Measurements from ENCODE around the gene SLC22A3.
"Not testable (repeated sequence)": the region's sequence is repeated elsewhere in the genome, so short reads cannot be mapped to it uniquely, and the experiment has no call there.

Gene SLC22A3, protein sequence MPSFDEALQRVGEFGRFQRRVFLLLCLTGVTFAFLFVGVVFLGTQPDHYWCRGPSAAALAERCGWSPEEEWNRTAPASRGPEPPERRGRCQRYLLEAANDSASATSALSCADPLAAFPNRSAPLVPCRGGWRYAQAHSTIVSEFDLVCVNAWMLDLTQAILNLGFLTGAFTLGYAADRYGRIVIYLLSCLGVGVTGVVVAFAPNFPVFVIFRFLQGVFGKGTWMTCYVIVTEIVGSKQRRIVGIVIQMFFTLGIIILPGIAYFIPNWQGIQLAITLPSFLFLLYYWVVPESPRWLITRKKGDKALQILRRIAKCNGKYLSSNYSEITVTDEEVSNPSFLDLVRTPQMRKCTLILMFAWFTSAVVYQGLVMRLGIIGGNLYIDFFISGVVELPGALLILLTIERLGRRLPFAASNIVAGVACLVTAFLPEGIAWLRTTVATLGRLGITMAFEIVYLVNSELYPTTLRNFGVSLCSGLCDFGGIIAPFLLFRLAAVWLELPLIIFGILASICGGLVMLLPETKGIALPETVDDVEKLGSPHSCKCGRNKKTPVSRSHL

DNA sequence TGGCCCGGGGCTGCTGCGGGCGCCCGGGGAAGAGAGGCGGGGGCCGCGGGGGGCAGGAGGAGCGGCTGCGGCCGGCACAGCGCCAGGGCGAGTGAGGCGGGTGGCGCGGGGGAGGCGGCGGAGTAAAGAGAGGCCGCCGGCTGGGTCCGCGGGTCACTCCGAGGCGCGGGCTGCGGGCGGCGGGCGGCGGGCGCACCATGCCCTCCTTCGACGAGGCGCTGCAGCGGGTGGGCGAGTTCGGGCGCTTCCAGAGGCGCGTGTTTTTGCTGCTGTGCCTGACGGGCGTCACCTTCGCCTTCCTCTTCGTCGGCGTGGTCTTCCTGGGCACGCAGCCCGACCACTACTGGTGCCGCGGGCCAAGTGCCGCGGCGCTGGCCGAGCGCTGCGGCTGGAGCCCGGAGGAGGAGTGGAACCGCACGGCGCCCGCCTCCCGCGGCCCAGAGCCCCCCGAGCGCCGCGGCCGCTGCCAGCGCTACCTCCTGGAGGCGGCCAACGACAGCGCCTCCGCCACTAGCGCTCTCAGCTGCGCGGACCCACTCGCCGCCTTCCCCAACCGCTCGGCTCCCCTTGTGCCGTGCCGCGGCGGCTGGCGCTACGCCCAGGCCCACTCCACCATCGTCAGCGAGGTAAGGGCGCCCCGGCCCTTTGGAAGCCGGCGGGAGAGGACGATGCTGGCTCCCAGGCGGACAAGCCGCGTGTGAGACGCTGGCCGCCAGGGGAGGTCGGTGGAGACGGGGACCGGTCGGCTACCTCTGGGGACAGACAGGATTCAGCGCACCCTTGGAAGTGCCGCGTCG is at the start of gene SLC22A3:
TSS of gene SLC22A3 (plus strand) at position 156 of the 797 bp plus-strand sequence. CDS start at position 198, 42 bp downstream.
- no peak for DNase-seq (ENCODE audit: low read depth in 4 of 4, low spot score in 1 of 4)

DNA sequence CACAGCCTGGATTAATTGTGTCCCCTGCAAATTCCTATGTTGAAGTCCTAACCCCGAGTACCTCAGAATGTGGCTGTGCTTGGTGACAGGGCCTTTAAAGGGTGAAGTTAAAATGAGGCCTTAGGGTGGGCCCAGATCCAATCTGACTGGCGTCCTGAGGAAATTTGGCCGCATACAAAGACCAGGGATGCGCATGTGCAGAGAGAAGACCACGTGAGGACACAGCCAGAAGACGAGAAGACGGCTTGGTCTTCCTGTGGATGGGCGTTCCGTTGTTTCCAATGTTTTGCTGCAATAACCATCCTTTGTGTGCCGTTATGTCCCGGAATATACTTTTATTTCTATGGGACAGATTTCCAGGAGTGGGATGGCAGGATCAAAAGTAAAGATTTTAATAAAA is 48.6 kb upstream of the SLC22A3 start:
- DNase-seq (ENCODE audit: low read depth in 4 of 4, low spot score in 1 of 4) = no peak

DNA sequence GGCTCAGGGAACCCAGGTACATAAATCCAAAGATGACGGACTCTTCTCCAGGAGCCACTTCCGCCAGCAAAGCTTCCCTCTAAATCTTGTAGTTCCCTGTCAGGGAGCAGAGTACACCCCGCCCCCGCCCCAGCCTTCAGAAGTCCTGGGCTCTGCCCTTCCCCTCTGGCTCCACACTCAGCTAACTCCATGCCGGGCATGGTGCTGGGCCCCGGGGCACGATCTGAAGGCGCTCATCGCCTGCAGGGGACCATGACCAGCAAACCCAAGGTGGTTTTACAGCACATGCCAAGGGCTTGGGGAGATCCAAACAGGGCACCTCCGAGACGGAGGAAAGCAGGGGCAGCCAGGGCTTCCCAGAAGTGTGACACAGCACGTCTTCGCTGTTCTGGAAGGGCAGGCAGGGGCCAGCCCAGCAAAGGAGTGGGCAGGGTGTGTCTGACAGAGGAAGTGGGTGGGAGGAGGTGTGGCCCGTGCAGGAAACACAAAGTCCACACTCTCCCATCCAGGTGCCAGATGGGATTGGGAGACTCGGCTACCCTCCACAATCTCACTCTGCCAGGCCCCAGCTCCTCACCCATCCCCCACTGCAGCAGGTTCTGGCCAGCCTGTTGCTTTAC is 48.0 kb upstream of the SLC22A3 start:
- DNase-seq (ENCODE audit: low read depth in 4 of 4, low spot score in 1 of 4) = no peak

DNA sequence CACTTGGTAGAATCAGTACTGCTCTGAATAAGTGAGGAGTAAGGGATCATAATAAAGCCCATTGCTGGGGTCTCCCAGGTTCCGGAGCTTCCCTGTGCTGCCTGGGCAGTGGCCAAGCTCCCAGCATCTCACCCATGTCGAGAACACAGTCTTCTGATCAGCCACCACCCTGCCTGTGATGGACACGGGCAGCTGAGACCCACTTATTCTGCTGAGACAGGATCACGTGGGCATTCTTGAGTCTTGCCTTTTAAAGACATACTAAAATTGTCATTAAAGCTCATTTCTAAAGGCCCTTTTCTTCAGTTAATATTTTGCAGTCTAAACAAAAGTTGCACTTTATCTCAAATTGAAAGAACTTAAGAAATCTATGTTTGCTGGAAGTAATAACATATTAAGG is 46.8 kb upstream of the SLC22A3 start:
- DNase-seq (ENCODE audit: low read depth in 4 of 4, low spot score in 1 of 4) = no peak

DNA sequence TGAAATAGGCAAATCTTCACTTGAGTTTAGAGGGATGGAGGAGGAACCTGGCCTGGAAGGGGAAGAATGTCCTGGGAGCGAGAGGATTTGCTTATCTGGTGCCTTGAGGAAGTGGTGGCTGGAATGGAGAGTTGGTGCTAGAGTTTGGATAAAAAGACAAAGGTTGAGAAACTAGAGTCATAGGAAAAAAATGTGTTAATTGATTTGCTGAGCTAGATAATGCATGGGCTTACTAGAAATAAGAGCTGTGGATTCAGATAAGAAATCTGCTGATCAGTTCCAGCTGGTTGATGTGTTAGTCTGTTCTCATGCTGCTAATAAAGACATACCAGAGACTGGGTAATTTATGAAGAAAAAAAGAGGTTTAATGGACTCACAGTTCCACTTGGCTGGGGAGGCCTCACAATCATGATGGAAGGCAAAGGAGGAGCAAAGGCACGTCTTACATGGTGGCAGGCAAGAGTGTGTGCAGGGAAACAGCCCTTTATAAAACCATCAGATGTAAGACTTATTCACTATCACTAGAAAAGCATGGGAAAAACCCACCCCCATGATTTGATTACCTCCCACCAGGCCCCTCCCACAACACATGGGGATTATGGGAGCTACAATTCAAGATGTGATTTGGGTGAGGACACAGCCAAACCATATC is 45.6 kb upstream of the SLC22A3 start:
- DNase-seq (ENCODE audit: low read depth in 4 of 4, low spot score in 1 of 4) = not testable (repeated sequence)

DNA sequence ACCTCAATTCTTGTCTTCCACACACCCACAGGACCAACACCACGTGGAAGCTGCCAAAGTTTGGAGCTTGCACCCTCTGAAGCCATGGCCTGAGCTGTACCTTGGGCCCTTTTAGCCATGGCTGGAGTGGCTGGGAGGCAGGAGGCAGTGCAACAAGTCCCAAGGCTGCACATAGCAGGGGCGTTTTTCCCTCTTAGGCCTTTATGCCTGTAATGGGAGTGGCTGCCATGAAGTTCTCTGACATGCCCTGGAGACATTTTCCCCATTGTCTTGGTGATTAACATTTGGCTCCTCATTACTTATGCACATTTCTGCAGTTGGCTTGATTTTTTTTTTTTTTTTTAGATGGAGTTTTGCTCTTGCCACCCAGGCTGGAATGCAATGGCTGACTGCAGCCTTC is 44.4 kb upstream of the SLC22A3 start:
- no peak for DNase-seq (ENCODE audit: low read depth in 4 of 4, low spot score in 1 of 4)

DNA sequence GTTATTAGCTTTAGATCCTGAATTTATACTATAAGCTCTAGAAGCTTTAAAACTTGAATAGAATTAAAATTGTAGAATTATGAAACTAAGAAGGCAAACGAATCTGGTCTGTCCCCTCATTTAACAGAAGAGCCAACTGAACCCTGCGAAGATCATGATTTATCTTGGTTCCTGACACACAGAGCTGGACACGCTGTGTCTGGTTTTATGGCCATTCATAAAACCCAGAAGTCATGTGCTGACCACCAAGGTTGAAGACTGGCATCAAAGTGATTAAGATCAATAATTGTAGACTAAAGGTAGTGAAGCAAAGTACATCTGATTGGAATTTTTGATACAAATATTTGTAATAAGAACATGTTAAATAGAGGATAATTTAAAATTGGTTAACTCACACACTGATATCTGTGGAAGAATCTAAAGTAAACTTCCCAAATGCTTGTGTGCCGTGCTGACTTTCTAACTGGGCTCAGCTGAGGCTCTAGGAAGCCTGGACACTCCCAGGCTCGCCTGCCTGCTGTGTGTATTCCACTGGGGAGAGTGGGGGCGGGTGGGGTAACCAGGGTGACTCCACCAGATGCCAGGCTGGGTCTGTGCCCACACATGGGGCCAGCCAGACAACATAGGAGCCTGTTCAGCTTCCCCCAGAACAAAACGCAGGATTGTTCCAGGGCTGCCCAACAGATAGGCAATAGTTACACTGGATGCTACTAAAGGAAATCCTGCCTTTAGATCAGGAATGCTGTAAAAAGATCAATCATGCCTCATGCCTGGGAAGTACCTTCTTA is 42.1 kb upstream of the SLC22A3 start:
- DNase-seq (ENCODE audit: low read depth in 4 of 4, low spot score in 1 of 4) = no peak

DNA sequence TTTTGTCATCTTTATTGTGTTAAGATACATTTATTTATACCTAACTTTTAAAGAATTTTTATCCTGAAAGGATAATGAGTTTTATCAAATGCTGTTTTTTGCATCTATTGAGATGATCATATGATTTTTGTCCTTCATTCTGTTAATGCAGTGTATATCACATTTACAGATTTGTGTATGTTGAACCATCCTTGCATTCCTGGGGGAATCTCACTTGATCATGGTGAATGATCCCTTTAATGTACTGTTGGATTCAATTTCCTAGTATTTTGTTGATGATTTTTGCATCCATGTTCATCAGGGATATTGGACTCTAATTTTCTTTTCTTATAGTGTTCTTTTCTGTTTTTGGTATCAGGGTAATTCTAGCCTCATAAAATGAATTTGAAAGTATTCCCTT is 38.5 kb upstream of the SLC22A3 start:
- DNase-seq (ENCODE audit: low read depth in 4 of 4, low spot score in 1 of 4) = no peak

DNA sequence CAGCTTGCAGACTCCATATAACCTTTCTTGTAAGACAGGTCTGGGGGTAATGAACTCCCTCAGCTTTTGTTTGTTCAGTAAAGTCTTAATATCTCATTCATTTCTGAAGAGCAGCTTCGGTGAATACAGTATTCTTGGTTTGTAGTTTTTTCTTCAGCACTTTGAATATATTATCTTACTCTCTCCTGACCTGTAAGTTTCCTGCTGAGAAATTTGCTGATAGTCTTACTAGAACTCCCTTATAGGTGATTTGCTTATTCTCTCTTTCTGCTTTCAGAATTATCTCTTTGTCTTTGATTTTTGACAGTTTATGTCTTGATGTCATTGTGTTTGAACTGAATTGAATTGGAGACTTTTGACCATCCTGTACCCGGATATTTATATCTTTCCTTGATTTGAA is 35.3 kb upstream of the SLC22A3 start:
- DNase-seq (ENCODE audit: low read depth in 4 of 4, low spot score in 1 of 4) = no peak

DNA sequence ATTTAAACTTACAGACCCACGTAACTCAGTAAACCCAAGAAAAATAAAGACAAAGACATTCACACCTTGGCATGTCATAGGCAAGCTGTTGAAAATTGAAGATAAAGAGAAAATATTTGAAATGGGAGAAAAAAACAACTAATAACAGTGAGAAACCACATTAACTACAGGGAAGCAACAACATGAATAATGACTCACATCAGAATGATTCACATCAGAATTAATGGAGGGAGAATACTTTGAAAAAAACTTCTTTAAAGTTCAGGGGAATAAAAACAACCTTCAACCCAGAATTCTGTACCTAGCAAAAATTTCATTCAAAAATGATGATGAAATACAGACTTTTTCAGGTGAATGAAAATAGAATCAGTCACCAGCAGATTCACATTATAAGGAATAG is 32.9 kb upstream of the SLC22A3 start:
- no peak for DNase-seq (ENCODE audit: low read depth in 4 of 4, low spot score in 1 of 4)

DNA sequence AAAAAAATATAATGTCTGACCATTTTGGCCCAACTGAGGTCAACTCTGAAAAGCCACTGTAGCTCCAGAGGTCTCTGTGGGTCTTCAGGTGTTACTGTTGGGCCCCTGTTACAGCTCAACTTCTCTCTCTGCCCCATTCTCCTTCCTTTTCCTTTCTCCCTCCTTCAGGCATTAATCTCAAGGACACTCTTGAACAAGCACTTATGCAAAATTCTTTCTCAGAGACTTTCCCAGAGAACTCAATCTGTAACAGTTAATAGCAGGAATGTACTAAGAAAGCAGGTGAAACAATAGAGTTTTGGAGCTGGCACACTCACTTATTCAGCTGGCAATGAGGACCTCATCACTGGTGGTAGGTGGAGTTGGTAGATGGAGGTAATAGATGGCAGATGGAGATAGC is 31.9 kb upstream of the SLC22A3 start:
- DNase-seq (ENCODE audit: low read depth in 4 of 4, low spot score in 1 of 4) = no peak

DNA sequence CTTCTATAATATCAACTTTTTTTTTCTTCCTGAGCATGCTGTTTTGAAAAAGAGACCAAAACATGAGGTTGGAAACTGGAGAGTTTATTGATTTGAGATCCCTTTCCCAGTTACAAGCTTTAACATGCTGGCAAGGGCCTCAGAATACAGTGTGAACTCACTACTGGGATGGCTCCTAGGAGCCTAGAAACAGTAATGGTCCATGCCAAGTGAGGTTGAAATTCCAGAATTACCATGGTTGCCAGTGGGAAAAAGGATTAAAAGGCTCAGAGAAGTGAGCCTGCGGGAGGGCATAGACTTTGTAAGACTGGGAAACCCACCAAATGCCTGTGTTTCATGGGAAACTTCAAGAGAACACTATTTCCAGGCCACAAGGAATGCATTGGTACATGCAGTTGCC is 28.9 kb upstream of the SLC22A3 start:
- no peak for DNase-seq (ENCODE audit: low read depth in 4 of 4, low spot score in 1 of 4)

DNA sequence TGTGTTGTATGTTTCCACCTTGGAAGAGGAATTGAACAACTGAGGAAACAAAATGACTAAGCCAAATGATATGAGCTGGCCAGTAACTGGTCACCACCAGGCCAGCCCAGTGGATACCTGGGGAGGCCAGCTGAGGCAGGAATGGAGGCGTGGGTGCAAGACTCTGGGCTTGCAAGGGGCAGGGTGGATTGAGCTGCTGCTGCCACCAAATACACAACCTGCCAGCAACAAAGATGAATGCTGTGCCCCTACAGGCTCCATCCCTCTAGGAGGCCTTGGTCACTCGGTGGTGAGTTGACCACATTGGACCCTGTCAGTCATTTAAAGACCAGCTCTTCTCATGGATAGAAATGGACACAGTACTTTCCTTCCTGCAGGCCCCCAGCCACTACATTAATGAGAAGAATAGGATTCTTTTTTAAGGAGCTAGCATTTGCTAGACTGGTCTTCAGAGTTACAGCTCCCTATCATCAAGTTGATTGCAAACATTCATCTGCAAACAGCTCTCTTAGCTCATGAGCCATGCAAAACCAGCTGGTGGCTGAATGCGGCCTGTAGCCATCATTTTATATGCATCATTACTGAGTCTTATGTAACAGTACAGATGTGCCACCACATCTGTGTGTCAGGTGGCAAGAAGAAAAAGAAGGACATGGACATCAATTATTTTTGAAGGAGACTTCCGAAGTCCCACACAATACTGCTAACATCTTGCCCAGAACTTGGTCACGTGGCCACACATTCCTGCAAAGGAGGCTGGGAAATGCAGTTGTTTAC is 26.3 kb upstream of the SLC22A3 start:
- DNase-seq (ENCODE audit: low read depth in 4 of 4, low spot score in 1 of 4) = no peak

DNA sequence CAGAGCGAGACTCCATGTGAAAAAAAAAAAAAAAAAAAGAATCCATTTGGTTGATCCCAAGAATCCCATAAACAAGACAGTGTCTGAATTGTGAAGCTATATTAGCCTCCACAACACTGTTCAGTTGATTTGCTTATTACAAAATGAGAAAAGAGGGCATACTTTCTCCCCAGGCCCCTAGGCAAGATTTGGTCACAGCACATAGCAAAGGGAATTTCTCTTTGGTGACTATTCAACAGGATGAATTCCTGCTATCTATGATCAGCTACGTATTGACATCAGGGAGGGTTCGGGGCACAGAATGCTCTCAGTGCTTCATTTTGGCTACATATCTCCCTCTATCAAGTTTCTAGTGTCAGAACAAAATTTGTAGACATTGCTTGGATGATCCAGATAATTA is 20.2 kb upstream of the SLC22A3 start:
- no peak for DNase-seq (ENCODE audit: low read depth in 4 of 4, low spot score in 1 of 4)

DNA sequence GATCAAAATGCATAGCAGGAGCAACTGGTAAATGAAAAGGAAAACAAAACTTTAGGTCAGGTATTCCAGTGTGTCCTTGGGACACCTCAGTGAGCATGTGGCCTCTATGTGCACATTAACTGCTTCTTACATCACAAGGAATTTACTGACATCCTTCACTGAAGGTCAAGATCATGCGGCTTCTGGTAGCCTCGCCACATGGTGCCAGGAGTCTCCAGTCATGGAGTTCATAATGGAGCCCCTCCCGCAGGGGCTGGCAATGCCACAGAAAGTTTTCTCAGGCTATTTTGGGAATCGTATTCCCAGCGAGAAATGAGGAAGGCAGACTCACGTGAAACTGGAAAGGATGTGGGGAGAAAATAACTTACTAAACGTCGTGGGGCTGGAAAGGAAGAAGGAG is 19.7 kb upstream of the SLC22A3 start:
- DNase-seq (ENCODE audit: low read depth in 4 of 4, low spot score in 1 of 4) = no peak

DNA sequence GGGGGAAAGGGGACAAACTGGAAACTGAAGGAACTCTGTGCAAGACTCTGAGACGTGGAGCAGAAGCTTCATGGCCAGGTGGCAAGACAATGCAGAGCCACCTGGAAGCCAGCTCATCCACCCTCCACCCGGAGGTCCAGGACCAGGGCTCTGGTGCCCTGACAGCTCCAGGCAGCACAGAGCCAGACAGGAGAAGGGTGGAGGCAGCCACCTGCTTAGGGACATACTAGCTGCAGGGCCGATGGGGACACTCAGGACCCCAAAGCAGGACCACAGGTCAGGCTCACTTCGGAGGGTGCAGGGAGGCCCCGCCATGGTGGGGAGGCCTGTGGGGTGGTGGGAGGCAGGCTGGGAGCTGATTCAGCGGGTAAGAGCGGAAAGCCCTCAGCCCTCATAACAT is 19.0 kb upstream of the SLC22A3 start:
- DNase-seq (ENCODE audit: low read depth in 4 of 4, low spot score in 1 of 4) = no peak

DNA sequence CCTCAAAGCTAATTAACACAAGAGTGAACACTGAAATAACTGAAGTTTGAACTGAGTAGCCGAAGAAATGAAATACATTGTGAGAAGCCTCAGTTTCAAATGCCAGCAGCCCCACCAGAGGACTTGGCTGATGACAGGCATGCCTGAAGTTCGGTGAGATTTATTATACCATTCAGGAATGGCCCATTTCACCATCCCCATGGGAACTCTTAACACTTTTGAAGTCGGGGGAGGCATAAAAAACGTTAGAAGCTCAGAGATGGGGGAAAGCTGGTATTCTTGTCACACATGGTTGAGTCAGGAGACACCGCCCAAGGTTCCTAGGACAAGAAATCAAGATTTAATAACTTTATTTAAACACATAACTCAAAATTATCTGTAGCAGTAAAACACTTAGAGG is 17.6 kb upstream of the SLC22A3 start:
- no peak for DNase-seq (ENCODE audit: low read depth in 4 of 4, low spot score in 1 of 4)

DNA sequence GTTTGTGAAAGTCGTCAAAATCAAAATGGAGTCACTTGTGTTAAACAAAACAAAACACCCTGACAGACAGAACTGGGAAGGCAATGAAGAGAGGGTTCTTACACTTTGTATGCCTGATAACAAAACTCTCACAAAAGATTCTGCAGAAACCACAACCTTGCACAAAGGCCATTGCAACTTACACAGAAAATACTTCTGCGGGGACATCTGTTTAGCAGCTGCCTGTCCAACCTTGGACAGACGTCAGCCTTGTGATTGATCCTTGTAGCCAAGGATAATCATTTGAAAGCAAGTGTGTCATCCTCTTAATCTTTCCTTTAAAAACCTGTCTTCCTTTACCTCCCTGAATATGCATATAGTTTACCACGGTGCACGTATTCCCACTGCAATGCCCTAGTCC is 17.0 kb upstream of the SLC22A3 start:
- no peak for DNase-seq (ENCODE audit: low read depth in 4 of 4, low spot score in 1 of 4)

DNA sequence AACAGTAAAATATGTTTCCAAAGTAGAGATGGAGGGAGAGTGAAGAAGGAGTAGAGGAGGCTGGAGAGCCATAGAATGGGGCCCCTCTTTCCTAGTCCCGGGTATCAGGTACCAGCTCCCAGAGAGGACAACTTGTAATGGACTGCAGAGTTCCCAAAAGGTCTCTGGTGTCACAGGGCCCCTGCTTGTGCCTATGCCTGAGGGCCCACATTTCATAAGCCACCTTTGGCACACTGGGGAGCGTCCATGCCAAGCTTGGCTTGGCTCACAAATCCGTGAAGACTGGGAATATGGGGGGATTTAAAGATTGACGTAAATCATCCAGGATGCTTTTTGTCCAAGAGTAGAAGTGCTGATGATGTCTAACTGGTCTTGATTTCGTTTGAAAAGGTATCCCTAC is 16.4 kb upstream of the SLC22A3 start:
- DNase-seq (ENCODE audit: low read depth in 4 of 4, low spot score in 1 of 4) = no peak

DNA sequence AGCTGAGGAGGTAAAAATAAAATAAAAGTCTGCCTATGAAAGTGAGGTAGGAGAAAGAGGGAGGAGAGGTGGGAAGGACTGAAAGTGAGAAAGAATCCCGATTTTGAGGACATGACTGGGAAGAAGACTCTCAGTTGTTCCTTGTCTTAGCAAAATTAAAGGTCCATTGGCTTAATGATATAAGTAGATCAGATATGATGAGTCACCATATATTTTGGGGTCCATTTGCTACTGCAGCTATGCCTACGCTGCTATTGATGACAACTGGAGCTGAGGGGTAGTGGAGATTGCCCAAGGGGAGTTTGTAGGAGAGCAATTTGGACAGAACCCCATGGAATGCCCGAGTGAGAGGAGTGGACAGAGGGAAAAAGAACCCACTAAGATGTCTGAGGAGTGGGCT is 15.1 kb upstream of the SLC22A3 start:
- no peak for DNase-seq (ENCODE audit: low read depth in 4 of 4, low spot score in 1 of 4)

All from stimulated activated CD4-positive, alpha-beta T cell treated with anti-CD3 and anti-CD28 coated beads, Interleukin-1b, Interleukin-23, amount 100 ng/mL, for 24 hours (primary cell).